HUES6 (cell line): ENCODE results near the gene SETD5.
"Not testable (repeated sequence)": the region's sequence is repeated elsewhere in the genome, so short reads cannot be mapped to it uniquely, and the experiment has no call there.

Experiments used
- H3K27ac ChIP-seq: 2 replicates; pipeline ENCODE4 v1.7.0; 2013; ENCODE audit warnings: low read depth, mild to moderate bottlenecking, low read length, inconsistent platforms
- H3K27me3 ChIP-seq: 2 replicates; pipeline ENCODE4 v1.6.1; 2013; ENCODE audit warnings: low read length; ENCODE audit not compliant: control insufficient read depth, insufficient read depth
- H3K36me3 ChIP-seq: 2 replicates; pipeline ENCODE4 v1.6.1; 2013; ENCODE audit warnings: low read length; ENCODE audit not compliant: control insufficient read depth, insufficient read depth
- H3K4me1 ChIP-seq: 2 replicates; pipeline ENCODE4 v1.6.1; 2013; ENCODE audit warnings: low read length; ENCODE audit not compliant: control insufficient read depth, insufficient read depth
- H3K4me3 ChIP-seq: 2 replicates; pipeline ENCODE4 v1.5.1; 2013; ENCODE audit warnings: low read depth, low read length
- H3K9ac ChIP-seq: one replicate; pipeline ENCODE4 v1.6.1; 2013; ENCODE audit warnings: mild to moderate bottlenecking, low read length
- H3K9me3 ChIP-seq: 2 replicates; pipeline ENCODE4 v1.6.1; 2013; ENCODE audit warnings: low read depth, low read length; ENCODE audit not compliant: control insufficient read depth, insufficient read depth

SETD5 gene

GRCh38 chr3:9473496-9474065, 76.2 kb downstream of the SETD5 start:
- Histone ChIP-seq H3K4me1 (no peaks in the 10 kb centered on the region), H3K4me3 (no peak overlapping the region), H3K36me3 (peaks cover 99% of the 10 kb centered on the region), H3K27me3 (no peaks in the 10 kb centered on the region), H3K9me3 (no peaks in the 10 kb centered on the region), H3K27ac (no peak overlapping the region), H3K9ac (no peak overlapping the region)

DNA sequence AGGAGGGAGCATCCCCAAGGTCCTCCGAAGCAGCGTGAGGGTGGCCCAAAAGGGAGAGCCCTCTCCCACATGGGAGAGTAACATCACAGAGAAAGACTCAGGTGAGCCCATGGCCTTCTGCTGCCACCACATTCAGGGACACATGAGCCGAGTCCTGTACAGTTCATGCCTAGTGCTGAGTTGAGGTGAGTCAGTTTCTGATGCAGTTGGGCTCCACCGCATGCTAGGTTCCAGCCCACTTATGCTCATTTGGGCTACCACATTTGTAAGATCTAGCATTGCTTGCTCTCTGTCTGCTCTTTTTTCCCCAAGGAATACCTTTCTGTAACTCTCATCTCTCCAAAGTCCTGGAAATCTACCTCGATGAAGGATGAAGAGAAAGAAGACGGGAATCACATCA, 77.1 kb downstream of the SETD5 start:
- Histone ChIP-seq H3K4me1 (no peaks in the 10 kb centered on the region), H3K9me3 (no peaks in the 10 kb centered on the region), H3K9ac (no peak overlapping the region), H3K27ac (no peak overlapping the region), H3K4me3 (no peak overlapping the region), H3K36me3 (peaks cover 99% of the 10 kb centered on the region), H3K27me3 (no peaks in the 10 kb centered on the region)

- H3K9ac ChIP-seq, result no peak overlapping the region
- H3K4me3 ChIP-seq, result no peak overlapping the region
- no peaks in the 10 kb centered on the region for H3K9me3 ChIP-seq
- no peaks in the 10 kb centered on the region for H3K4me1 ChIP-seq
- no peaks in the 10 kb centered on the region for H3K27me3 ChIP-seq
- peaks cover 95% of the 10 kb centered on the region for H3K36me3 ChIP-seq
- no peak overlapping the region for H3K27ac ChIP-seq
Observed at GRCh38 chr3:9476935-9477334, 79.5 kb downstream of the SETD5 start.

DNA sequence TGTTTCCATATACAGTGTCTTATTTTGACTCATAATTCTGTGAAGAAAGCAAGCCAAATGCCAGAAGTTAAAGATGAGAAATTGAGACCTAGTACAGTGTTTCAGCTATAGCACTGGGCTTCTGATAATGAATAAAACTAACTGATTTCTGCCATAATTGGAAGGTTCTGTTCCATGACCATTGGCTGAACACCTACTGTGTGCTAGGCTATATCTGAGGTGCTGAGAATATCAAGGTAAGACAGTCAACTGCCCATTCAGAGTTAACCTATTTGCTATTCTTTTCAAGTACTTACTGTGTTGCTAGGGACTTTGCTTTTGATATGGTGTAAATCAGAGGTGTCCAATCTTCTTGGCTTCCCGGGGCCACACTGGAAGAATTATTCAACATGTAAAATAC, 82.8 kb downstream of the SETD5 start:
- Histone ChIP-seq H3K27ac (no peak overlapping the region), H3K9ac (no peak overlapping the region), H3K36me3 (peaks cover 67% of the 10 kb centered on the region), H3K9me3 (no peaks in the 10 kb centered on the region), H3K4me3 (no peak overlapping the region), H3K4me1 (no peaks in the 10 kb centered on the region), H3K27me3 (no peaks in the 10 kb centered on the region)

DNA sequence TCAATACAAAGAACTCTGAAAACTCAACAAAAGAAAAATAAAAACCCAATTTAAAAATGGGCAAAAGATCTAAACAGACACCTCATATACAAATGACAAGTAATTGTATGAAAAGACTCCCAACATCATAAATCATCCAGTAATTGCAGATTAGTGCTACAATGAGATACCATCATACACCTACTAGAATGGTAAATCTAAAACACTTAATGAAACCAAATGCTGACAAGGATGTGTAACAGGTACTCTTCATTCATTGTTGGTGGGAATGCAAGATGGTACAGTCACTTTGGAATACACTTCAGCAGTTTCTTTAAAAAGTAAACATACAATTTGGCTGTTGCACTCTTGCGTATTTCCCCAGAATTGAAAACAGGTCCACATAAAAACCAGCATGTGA, 87.8 kb downstream of the SETD5 start:
- no peaks in the 10 kb centered on the region for H3K4me1 ChIP-seq
- no peak overlapping the region for H3K27ac ChIP-seq
- no peak overlapping the region for H3K4me3 ChIP-seq
- no peak overlapping the region for H3K9ac ChIP-seq
- no peaks in the 10 kb centered on the region for H3K27me3 ChIP-seq
- H3K36me3 ChIP-seq, result peaks cover 21% of the 10 kb centered on the region
- H3K9me3 ChIP-seq, result peaks cover 4% of the 10 kb centered on the region; the same call in 1 of the 2 replicates

GRCh38 chr3:9491506-9491905, 94.1 kb downstream of the SETD5 start:
- Histone ChIP-seq H3K27me3 (peaks cover 28% of the 10 kb centered on the region), H3K4me3 (no peak overlapping the region), H3K27ac (no peak overlapping the region), H3K36me3 (no peaks in the 10 kb centered on the region), H3K4me1 (no peaks in the 10 kb centered on the region), H3K9me3 (peaks cover 4% of the 10 kb centered on the region; the same call in 1 of the 2 replicates), H3K9ac (no peak overlapping the region)

- H3K9ac ChIP-seq, H3K4me1 ChIP-seq, H3K27ac ChIP-seq, H3K4me3 ChIP-seq, H3K36me3 ChIP-seq, H3K9me3 ChIP-seq: not testable (repeated sequence)
- peaks cover 47% of the 10 kb centered on the region for H3K27me3 ChIP-seq
Observed at GRCh38 chr3:9494036-9494435, 96.6 kb downstream of the SETD5 start.

GRCh38 chr3:9496893-9497292, 99.5 kb downstream of the SETD5 start:
- no peak overlapping the region for H3K9ac ChIP-seq
- no peak overlapping the region for H3K27ac ChIP-seq
- peaks cover 3% of the 10 kb centered on the region; the same call in 1 of the 2 replicates for H3K4me1 ChIP-seq
- no peaks in the 10 kb centered on the region for H3K36me3 ChIP-seq
- peaks cover 62% of the 10 kb centered on the region for H3K27me3 ChIP-seq
- H3K9me3 ChIP-seq, result no peaks in the 10 kb centered on the region
- no peak overlapping the region for H3K4me3 ChIP-seq

- Histone ChIP-seq H3K4me3 (no peak overlapping the region), H3K9me3 (no peaks in the 10 kb centered on the region), H3K27me3 (peaks cover 55% of the 10 kb centered on the region), H3K4me1 (peaks cover 3% of the 10 kb centered on the region; the same call in 1 of the 2 replicates), H3K36me3 (no peaks in the 10 kb centered on the region), H3K27ac (no peak overlapping the region), H3K9ac (no peak overlapping the region)
Observed at GRCh38 chr3:9497821-9498565, 100.6 kb downstream of the SETD5 start.

DNA sequence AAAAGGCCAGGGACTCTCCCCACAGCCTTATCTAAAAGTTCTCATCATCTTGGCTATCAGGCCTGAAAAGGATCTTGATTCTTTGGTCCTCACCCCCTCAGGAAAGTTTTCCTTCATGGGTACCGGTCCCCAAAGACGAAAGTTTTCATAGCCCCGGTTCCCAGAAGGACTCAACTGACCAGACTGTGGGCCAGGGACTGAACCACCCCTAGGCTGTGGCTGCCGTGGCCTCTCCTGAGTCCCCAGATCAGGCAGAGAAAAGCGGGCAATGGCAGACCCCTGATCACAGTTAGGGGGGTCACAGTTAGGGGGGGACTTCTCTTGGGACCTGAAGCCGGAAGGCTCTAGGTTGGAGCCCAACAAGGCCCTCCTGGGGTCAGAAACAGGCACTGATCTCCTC, 101.4 kb downstream of the SETD5 start:
- no peaks in the 10 kb centered on the region for H3K9me3 ChIP-seq
- no peaks in the 10 kb centered on the region for H3K36me3 ChIP-seq
- H3K27me3 ChIP-seq, result peaks cover 49% of the 10 kb centered on the region
- no peak overlapping the region for H3K9ac ChIP-seq
- H3K27ac ChIP-seq, result no peak overlapping the region
- no peak overlapping the region for H3K4me3 ChIP-seq
- peaks cover 3% of the 10 kb centered on the region; the same call in 1 of the 2 replicates for H3K4me1 ChIP-seq

GRCh38 chr3:9499455-9500107, 102.2 kb downstream of the SETD5 start:
- peaks cover 3% of the 10 kb centered on the region; the same call in 1 of the 2 replicates for H3K4me1 ChIP-seq
- H3K27ac ChIP-seq, result no peak overlapping the region
- no peaks in the 10 kb centered on the region for H3K36me3 ChIP-seq
- no peaks in the 10 kb centered on the region for H3K9me3 ChIP-seq
- H3K27me3 ChIP-seq, result peaks cover 44% of the 10 kb centered on the region
- peak overlapping the region; percentile 87 for H3K4me3 ChIP-seq
- H3K9ac ChIP-seq, result peak overlapping the region; percentile 56
